ENCODE data around the gene MED23.

GRCh38 chr6:131588643-131589042, 39.4 kb downstream of the MED23 start:
- no peak for TF ChIP-seq BACH2 (CRISPR knock-in tag; IDR thresholded peaks at IDR 0.05; ENCODE audit: borderline replicate concordance)
- TF ChIP-seq ZNF565 (CRISPR knock-in tag; conservative IDR thresholded peaks at IDR 0.05; ENCODE audit: low read depth): no peak
- TF ChIP-seq RARB (CRISPR knock-in tag; IDR thresholded peaks at IDR 0.05): no peak
- TF ChIP-seq, protein P1, sequence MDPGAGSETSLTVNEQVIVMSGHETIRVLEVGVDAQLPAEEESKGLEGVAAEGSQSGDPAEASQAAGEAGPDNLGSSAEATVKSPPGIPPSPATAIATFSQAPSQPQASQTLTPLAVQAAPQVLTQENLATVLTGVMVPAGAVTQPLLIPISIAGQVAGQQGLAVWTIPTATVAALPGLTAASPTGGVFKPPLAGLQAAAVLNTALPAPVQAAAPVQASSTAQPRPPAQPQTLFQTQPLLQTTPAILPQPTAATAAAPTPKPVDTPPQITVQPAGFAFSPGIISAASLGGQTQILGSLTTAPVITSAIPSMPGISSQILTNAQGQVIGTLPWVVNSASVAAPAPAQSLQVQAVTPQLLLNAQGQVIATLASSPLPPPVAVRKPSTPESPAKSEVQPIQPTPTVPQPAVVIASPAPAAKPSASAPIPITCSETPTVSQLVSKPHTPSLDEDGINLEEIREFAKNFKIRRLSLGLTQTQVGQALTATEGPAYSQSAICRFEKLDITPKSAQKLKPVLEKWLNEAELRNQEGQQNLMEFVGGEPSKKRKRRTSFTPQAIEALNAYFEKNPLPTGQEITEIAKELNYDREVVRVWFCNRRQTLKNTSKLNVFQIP (CRISPR knock-in tag; IDR thresholded peaks at IDR 0.05; ENCODE audit: borderline replicate concordance, low read depth): no peak
- TF ChIP-seq, protein P2, sequence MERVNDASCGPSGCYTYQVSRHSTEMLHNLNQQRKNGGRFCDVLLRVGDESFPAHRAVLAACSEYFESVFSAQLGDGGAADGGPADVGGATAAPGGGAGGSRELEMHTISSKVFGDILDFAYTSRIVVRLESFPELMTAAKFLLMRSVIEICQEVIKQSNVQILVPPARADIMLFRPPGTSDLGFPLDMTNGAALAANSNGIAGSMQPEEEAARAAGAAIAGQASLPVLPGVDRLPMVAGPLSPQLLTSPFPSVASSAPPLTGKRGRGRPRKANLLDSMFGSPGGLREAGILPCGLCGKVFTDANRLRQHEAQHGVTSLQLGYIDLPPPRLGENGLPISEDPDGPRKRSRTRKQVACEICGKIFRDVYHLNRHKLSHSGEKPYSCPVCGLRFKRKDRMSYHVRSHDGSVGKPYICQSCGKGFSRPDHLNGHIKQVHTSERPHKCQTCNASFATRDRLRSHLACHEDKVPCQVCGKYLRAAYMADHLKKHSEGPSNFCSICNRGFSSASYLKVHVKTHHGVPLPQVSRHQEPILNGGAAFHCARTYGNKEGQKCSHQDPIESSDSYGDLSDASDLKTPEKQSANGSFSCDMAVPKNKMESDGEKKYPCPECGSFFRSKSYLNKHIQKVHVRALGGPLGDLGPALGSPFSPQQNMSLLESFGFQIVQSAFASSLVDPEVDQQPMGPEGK (CRISPR knock-in tag; IDR thresholded peaks at IDR 0.05; ENCODE audit: borderline replicate concordance): no peak
